ENCODE measurements around the gene MZF1. TPM values are rescaled to one million over a fixed set of nuclear protein-coding genes. Genes with fewer than 3 reads are reported as not detected.

The MZF1 gene
- total and polyA plus RNA-seq, 4 donors, result 6.3 to 81.5 (median 24.8) TPM

- 4 to 5% methylated on average over 103 to 107 of the region's 107 CpGs for WGBS, 2 donors
- ATAC-seq (ENCODE audit: low FRiP score) (peak; percentile 6), DNase-seq (peak; percentile 52 to 84)
- H3K27ac ChIP-seq (ENCODE audit: low read depth in 1 of 2, low read length in 2 of 2), result no peak overlapping the region
- no peaks in the 10 kb centered on the region for H3K36me3 ChIP-seq (ENCODE audit: control insufficient read depth in 1 of 2, insufficient read depth in 2 of 2, low read length in 1 of 2)
- peak overlapping the region in 1 of 2 donors; percentile 3 for H3K4me3 ChIP-seq (ENCODE audit: low read length in 2 of 2)
- H3K4me1 ChIP-seq (ENCODE audit: control insufficient read depth in 1 of 2, insufficient read depth in 2 of 2, low read length in 2 of 2), result no peaks in the 10 kb centered on the region
- H3K9me3 ChIP-seq (ENCODE audit: control insufficient read depth, low read length), result no peaks in the 10 kb centered on the region
- H3K27me3 ChIP-seq (ENCODE audit: control insufficient read depth in 1 of 2, insufficient read depth in 2 of 2, low read length in 1 of 2), result no peaks in the 10 kb centered on the region
- intact Hi-C loops (cut with DNase I), result no loop called here
These were observed 10.8 kb downstream of the MZF1 start for GRCh38 chr19:58562122-58563033.

- Histone ChIP-seq H3K4me1 (ENCODE audit: control insufficient read depth in 1 of 2, insufficient read depth in 2 of 2, low read length in 2 of 2) (no peaks in the 10 kb centered on the region), H3K27me3 (ENCODE audit: control insufficient read depth in 1 of 2, insufficient read depth in 2 of 2, low read length in 1 of 2) (no peaks in the 10 kb centered on the region), H3K4me3 (ENCODE audit: low read length in 2 of 2) (no peak overlapping the region), H3K9me3 (ENCODE audit: control insufficient read depth, low read length) (no peaks in the 10 kb centered on the region), H3K36me3 (ENCODE audit: control insufficient read depth in 1 of 2, insufficient read depth in 2 of 2, low read length in 1 of 2) (no peaks in the 10 kb centered on the region), H3K27ac (ENCODE audit: low read depth in 1 of 2, low read length in 2 of 2) (no peak overlapping the region)
- WGBS, 2 donors, result 56 to 61% methylated on average over 16 of the region's 16 CpGs
- ATAC-seq (ENCODE audit: low FRiP score), result no peak
- intact Hi-C loops (cut with DNase I), result no loop called here
- DNase-seq, result no peak
These were observed 11.6 kb downstream of the MZF1 start for GRCh38 chr19:58561373-58562121.

GRCh38 chr19:58560921-58561320 is 12.2 kb downstream of the MZF1 start:
- Histone ChIP-seq H3K27me3 (ENCODE audit: control insufficient read depth in 1 of 2, insufficient read depth in 2 of 2, low read length in 1 of 2) (no peaks in the 10 kb centered on the region), H3K4me3 (ENCODE audit: low read length in 2 of 2) (no peak overlapping the region), H3K9me3 (ENCODE audit: control insufficient read depth, low read length) (no peaks in the 10 kb centered on the region), H3K27ac (ENCODE audit: low read depth in 1 of 2, low read length in 2 of 2) (no peak overlapping the region), H3K4me1 (ENCODE audit: control insufficient read depth in 1 of 2, insufficient read depth in 2 of 2, low read length in 2 of 2) (no peaks in the 10 kb centered on the region), H3K36me3 (ENCODE audit: control insufficient read depth in 1 of 2, insufficient read depth in 2 of 2, low read length in 1 of 2) (no peaks in the 10 kb centered on the region)
- ATAC-seq (ENCODE audit: low FRiP score), result no peak
- peak in 1 of 2 donors; percentile 30 for DNase-seq
- intact Hi-C loops (cut with DNase I), result no loop called here

GRCh38 chr19:58560007-58560887 is 12.9 kb downstream of the MZF1 start:
- Histone ChIP-seq H3K27ac (ENCODE audit: low read depth in 1 of 2, low read length in 2 of 2) (peak overlapping the region in 1 of 2 donors; percentile 66), H3K4me3 (ENCODE audit: low read length in 2 of 2) (no peak overlapping the region), H3K27me3 (ENCODE audit: control insufficient read depth in 1 of 2, insufficient read depth in 2 of 2, low read length in 1 of 2) (no peaks in the 10 kb centered on the region), H3K4me1 (ENCODE audit: control insufficient read depth in 1 of 2, insufficient read depth in 2 of 2, low read length in 2 of 2) (no peaks in the 10 kb centered on the region), H3K9me3 (ENCODE audit: control insufficient read depth, low read length) (no peaks in the 10 kb centered on the region), H3K36me3 (ENCODE audit: control insufficient read depth in 1 of 2, insufficient read depth in 2 of 2, low read length in 1 of 2) (no peaks in the 10 kb centered on the region)
- 75 to 77% methylated on average over 8 of the region's 8 CpGs for WGBS, 2 donors
- DNase-seq (peak in 1 of 2 donors; percentile 45), ATAC-seq (ENCODE audit: low FRiP score) (no peak)
- intact Hi-C loops (cut with DNase I), result no loop called here

GRCh38 chr19:58559275-58560006 is 13.7 kb downstream of the MZF1 start:
- no peaks in the 10 kb centered on the region for H3K27me3 ChIP-seq (ENCODE audit: control insufficient read depth in 1 of 2, insufficient read depth in 2 of 2, low read length in 1 of 2)
- peak overlapping the region; percentile 36 to 62 for H3K4me3 ChIP-seq (ENCODE audit: low read length in 2 of 2)
- 1% methylated on average over 33 of the region's 33 CpGs for WGBS, 2 donors
- H3K36me3 ChIP-seq (ENCODE audit: control insufficient read depth in 1 of 2, insufficient read depth in 2 of 2, low read length in 1 of 2), result no peaks in the 10 kb centered on the region
- H3K9me3 ChIP-seq (ENCODE audit: control insufficient read depth, low read length), result no peaks in the 10 kb centered on the region
- DNase-seq, result peak; percentile 96 to 97
- no peaks in the 10 kb centered on the region for H3K4me1 ChIP-seq (ENCODE audit: control insufficient read depth in 1 of 2, insufficient read depth in 2 of 2, low read length in 2 of 2)
- intact Hi-C loops (cut with DNase I), result loop anchor here in 1 of 2 donors (2.0 kb wide), 1 partner anchor 13 kb away; the partner anchor contains the start of gene MZF1
- peak; percentile 82 for ATAC-seq (ENCODE audit: low FRiP score)
- H3K27ac ChIP-seq (ENCODE audit: low read depth in 1 of 2, low read length in 2 of 2), result peak overlapping the region; percentile 17 to 96

- H3K36me3 ChIP-seq (ENCODE audit: control insufficient read depth in 1 of 2, insufficient read depth in 2 of 2, low read length in 1 of 2), result no peaks in the 10 kb centered on the region
- intact Hi-C loops (cut with DNase I), result loop anchor here in 1 of 2 donors (2.0 kb wide), 1 partner anchor 14 kb away; the partner anchor contains the start of gene MZF1
- peak overlapping the region; percentile 65 to 86 for H3K4me3 ChIP-seq (ENCODE audit: low read length in 2 of 2)
- no peaks in the 10 kb centered on the region for H3K27me3 ChIP-seq (ENCODE audit: control insufficient read depth in 1 of 2, insufficient read depth in 2 of 2, low read length in 1 of 2)
- no peaks in the 10 kb centered on the region for H3K9me3 ChIP-seq (ENCODE audit: control insufficient read depth, low read length)
- H3K4me1 ChIP-seq (ENCODE audit: control insufficient read depth in 1 of 2, insufficient read depth in 2 of 2, low read length in 2 of 2), result no peaks in the 10 kb centered on the region
- WGBS, 2 donors, result 0% methylated on average over 64 to 76 of the region's 76 CpGs
- H3K27ac ChIP-seq (ENCODE audit: low read depth in 1 of 2, low read length in 2 of 2), result peak overlapping the region; percentile 87 to 98
- ATAC-seq (ENCODE audit: low FRiP score), result peak; percentile 92
- peak; percentile 99 to 100 for DNase-seq
These were observed 14.4 kb downstream of the MZF1 start for GRCh38 chr19:58558623-58559274.

- 0 to 1% methylated on average over 41 to 62 of the region's 62 CpGs for WGBS, 2 donors
- ATAC-seq (ENCODE audit: low FRiP score), result no peak
- Histone ChIP-seq H3K27ac (ENCODE audit: low read depth in 1 of 2, low read length in 2 of 2) (peak within 1 kb of the TSS; percentile 87 to 98), H3K9me3 (ENCODE audit: control insufficient read depth, low read length) (no peaks in the 10 kb centered on the region), H3K4me1 (ENCODE audit: control insufficient read depth in 1 of 2, insufficient read depth in 2 of 2, low read length in 2 of 2) (no peaks in the 10 kb centered on the region), H3K36me3 (ENCODE audit: control insufficient read depth in 1 of 2, insufficient read depth in 2 of 2, low read length in 1 of 2) (no peaks in the 10 kb centered on the region), H3K4me3 (ENCODE audit: low read length in 2 of 2) (peak within 1 kb of the TSS; percentile 65 to 86), H3K27me3 (ENCODE audit: control insufficient read depth in 1 of 2, insufficient read depth in 2 of 2, low read length in 1 of 2) (no peaks in the 10 kb centered on the region)
- intact Hi-C loops (cut with DNase I), result loop anchor here in 1 of 2 donors (2.0 kb wide), 1 partner anchor 15 kb away; the partner anchor contains the start of gene MZF1
- DNase-seq, result peak; percentile 81 to 89
These were observed 15.0 kb downstream of the MZF1 start, which contains the start of gene UBE2M for GRCh38 chr19:58558066-58558622. Gene UBE2M (minus strand): TSS chr19:58558611. CDS start chr19:58558381, 230 bp downstream.

All from aorta (tissue), 5 donors.